HepG2 (cell line): ENCODE results near the gene RNF38.

Source experiments
- EZH2 ChIP-seq: conservative IDR thresholded peaks from 2 replicates; pipeline ENCODE4 v1.6.1; 2012; ENCODE audit warnings: mild to moderate bottlenecking, low read depth, low read length, moderate library complexity
- NRL ChIP-seq: sonication (generic); formaldehyde crosslinking; IDR thresholded peaks from 2 replicates; pipeline ENCODE4 v1.5.0; 2020; ENCODE audit warnings: missing genetic modification reagents, mild to moderate bottlenecking, moderate library complexity, borderline replicate concordance
- POLR2A ChIP-seq, 2 experiments: IDR thresholded peaks; 2 replicates each; pipeline ENCODE4 v1.6.1; 2011; ENCODE audit warnings: low read depth in 2 of 2, low read length in 2 of 2, mild to moderate bottlenecking in 1 of 2, moderate library complexity in 1 of 2; ENCODE audit not compliant: insufficient read depth in 1 of 2
- ZNF292 ChIP-seq: sonication (generic); formaldehyde crosslinking; IDR thresholded peaks from 2 replicates; pipeline ENCODE4 v1.8.1; 2022; ENCODE audit warnings: mild to moderate bottlenecking, low read depth, missing genetic modification reagents, borderline replicate concordance
- TF ChIP-seq, protein P1 (sequence below): sonication (generic); formaldehyde crosslinking; conservative IDR thresholded peaks from 2 replicates; pipeline ENCODE4 v1.4.0; 2020; ENCODE audit warnings: missing genetic modification reagents

DNA sequence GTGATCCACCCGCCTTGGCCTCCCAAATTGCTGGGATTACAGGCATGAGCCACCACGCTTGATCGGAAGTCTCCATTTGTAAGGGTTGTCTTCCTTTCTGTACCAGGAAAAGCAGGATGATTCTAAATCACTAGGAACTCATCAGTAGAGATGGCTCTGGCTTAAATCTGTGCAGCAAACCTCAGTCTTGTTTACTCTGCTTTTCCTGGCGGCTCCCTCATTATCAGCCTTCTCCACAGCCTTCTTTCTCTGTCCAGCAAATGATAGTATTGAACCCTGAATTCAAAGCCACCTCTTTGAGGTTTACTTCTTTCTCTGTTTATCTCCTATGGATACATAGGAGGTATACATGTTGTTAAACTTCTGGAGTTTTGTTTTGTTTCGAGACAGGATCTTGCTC lies 98.8 kb downstream of the RNF38 start:
- TF ChIP-seq NRL (no peak), POLR2A (IDR thresholded peaks at IDR 0.05; ENCODE audit: insufficient read depth in 1 of 2, low read depth in 2 of 2, low read length in 2 of 2) (no peak), EZH2 (no peak), ZNF292 (no peak)
- TF ChIP-seq, protein P1, sequence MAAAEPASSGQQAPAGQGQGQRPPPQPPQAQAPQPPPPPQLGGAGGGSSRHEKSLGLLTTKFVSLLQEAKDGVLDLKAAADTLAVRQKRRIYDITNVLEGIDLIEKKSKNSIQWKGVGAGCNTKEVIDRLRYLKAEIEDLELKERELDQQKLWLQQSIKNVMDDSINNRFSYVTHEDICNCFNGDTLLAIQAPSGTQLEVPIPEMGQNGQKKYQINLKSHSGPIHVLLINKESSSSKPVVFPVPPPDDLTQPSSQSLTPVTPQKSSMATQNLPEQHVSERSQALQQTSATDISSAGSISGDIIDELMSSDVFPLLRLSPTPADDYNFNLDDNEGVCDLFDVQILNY (CRISPR knock-in tag), result no peak
